Osteocyte (in vitro differentiated cells): ENCODE data around the gene C2CD4B. TPM values are rescaled to one million over a fixed set of nuclear protein-coding genes. Genes with fewer than 3 reads are reported as not detected.

Source experiments
- DNase-seq: peaks from one replicate; pipeline ENCODE4 v3.0.0; 2021; ENCODE audit warnings: mixed read lengths; ENCODE audit not compliant: unreplicated experiment; ENCODE audit errors: extremely low spot score
- H3K27ac Mint-ChIP-seq: one replicate; pipeline ENCODE4 v1.8.0; 2021; ENCODE audit warnings: mild to moderate bottlenecking, mixed read lengths; ENCODE audit not compliant: unreplicated experiment
- H3K27me3 Mint-ChIP-seq: one replicate; pipeline ENCODE4 v1.8.0; 2021; ENCODE audit warnings: mixed read lengths; ENCODE audit not compliant: unreplicated experiment
- H3K36me3 Mint-ChIP-seq: one replicate; pipeline ENCODE4 v1.8.0; 2021; ENCODE audit warnings: mixed read lengths; ENCODE audit not compliant: unreplicated experiment
- H3K4me1 Mint-ChIP-seq: one replicate; pipeline ENCODE4 v1.8.0; 2021; ENCODE audit warnings: mixed read lengths; ENCODE audit not compliant: unreplicated experiment
- H3K4me3 Mint-ChIP-seq: one replicate; pipeline ENCODE4 v1.8.0; 2021; ENCODE audit warnings: mild to moderate bottlenecking, moderate library complexity, mixed read lengths; ENCODE audit not compliant: unreplicated experiment
- H3K9me3 Mint-ChIP-seq: one replicate; pipeline ENCODE4 v1.8.0; 2021; ENCODE audit warnings: mixed read lengths; ENCODE audit not compliant: unreplicated experiment
- CTCF ChIP-seq: fragments of 200-600 bp; sonication (generic); IDR thresholded peaks from 2 replicates; pipeline ENCODE4 v1.5.0; 2021; ENCODE audit warnings: antibody characterized with exemption, mild to moderate bottlenecking, moderate library complexity
- total RNA-seq: library from RNA; stranded (reverse); gene quantifications from 2 replicates; pipeline ENCODE4 v1.2.1, GENCODE V29; 2021

C2CD4B gene
- total RNA-seq, 1 donor from 2014 or later: not detected

GRCh38 chr15:62120776-62121175 lies 44.3 kb downstream of the C2CD4B start:
- Mint-ChIP-seq H3K36me3 (no peaks in the 10 kb centered on the region), H3K4me1 (peaks cover 18% of the 10 kb centered on the region), H3K27ac (no peak overlapping the region), H3K9me3 (peaks cover 3% of the 10 kb centered on the region), H3K4me3 (no peak overlapping the region), H3K27me3 (no peaks in the 10 kb centered on the region)
- no peak for DNase-seq
- TF ChIP-seq CTCF: no peak

GRCh38 chr15:62119874-62120273 lies 45.2 kb downstream of the C2CD4B start:
- H3K27ac Mint-ChIP-seq: peak overlapping the region; percentile 87
- TF ChIP-seq CTCF: no peak
- no peak overlapping the region for H3K4me3 Mint-ChIP-seq
- DNase-seq: no peak
- H3K4me1 Mint-ChIP-seq: peaks cover 18% of the 10 kb centered on the region
- H3K27me3 Mint-ChIP-seq: no peaks in the 10 kb centered on the region
- peaks cover 3% of the 10 kb centered on the region for H3K9me3 Mint-ChIP-seq
- no peaks in the 10 kb centered on the region for H3K36me3 Mint-ChIP-seq

- H3K4me3 Mint-ChIP-seq: no peak overlapping the region
- no peaks in the 10 kb centered on the region for H3K27me3 Mint-ChIP-seq
- peaks cover 18% of the 10 kb centered on the region for H3K4me1 Mint-ChIP-seq
- DNase-seq: no peak
- no peak for TF ChIP-seq CTCF
- H3K27ac Mint-ChIP-seq: peak overlapping the region; percentile 87
- H3K9me3 Mint-ChIP-seq: peaks cover 3% of the 10 kb centered on the region
- no peaks in the 10 kb centered on the region for H3K36me3 Mint-ChIP-seq
These were observed 45.7 kb downstream of the C2CD4B start for GRCh38 chr15:62119227-62119864.

GRCh38 chr15:62118520-62119226 lies 46.4 kb downstream of the C2CD4B start:
- DNase-seq: no peak
- H3K4me1 Mint-ChIP-seq: peaks cover 18% of the 10 kb centered on the region
- H3K27me3 Mint-ChIP-seq: no peaks in the 10 kb centered on the region
- H3K4me3 Mint-ChIP-seq: no peak overlapping the region
- H3K9me3 Mint-ChIP-seq: peaks cover 3% of the 10 kb centered on the region
- H3K36me3 Mint-ChIP-seq: no peaks in the 10 kb centered on the region
- TF ChIP-seq CTCF: no peak
- H3K27ac Mint-ChIP-seq: peak overlapping the region; percentile 87

- Mint-ChIP-seq H3K4me1 (peaks cover 28% of the 10 kb centered on the region), H3K27ac (no peak overlapping the region), H3K4me3 (no peak overlapping the region), H3K9me3 (no peaks in the 10 kb centered on the region), H3K27me3 (no peaks in the 10 kb centered on the region), H3K36me3 (no peaks in the 10 kb centered on the region)
- TF ChIP-seq CTCF: no peak
- no peak for DNase-seq
These were observed 49.2 kb downstream of the C2CD4B start for GRCh38 chr15:62115847-62116246.
